ENCODE results near the gene AUTS2.

The AUTS2 gene

DNA sequence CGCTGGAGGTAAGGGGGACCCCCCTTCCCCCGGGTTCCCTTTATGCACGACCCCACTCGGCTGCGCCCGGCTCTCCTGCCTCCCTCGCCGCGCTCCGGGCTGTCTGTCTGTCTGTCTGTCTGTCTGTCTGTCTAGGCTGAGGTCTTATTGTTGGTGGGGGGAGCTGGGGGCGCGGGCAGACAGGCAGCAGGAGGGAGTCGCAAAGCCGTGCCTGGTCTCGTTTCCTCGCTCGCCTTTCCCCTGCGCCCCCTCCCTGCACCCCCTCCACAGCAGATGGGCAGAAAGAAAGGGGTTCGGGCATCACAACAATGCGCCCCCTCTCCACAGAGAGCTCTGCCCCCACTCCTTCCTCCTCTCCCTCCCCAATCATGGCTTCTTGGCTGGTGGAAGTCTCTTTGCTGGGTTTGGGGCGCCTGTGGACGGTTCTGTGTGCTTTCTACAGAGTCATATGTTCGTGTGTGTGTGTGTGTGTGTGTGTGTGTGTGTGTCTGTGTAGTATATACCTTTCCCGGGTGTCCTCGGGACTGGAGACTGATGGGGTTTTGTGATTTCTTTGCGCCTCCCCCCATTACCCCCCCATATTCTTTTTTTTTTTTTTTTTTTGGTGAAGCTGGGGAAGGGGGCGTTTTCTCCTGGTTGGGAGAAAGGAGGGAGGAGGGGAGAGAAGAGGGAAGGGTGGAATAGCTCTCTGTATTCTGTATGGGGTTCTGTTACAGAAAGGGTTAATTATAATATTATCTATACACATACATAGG lies 1.9 kb downstream of the AUTS2 start:
- no peak for DNase-seq (ENCODE audit: low spot score)

DNA sequence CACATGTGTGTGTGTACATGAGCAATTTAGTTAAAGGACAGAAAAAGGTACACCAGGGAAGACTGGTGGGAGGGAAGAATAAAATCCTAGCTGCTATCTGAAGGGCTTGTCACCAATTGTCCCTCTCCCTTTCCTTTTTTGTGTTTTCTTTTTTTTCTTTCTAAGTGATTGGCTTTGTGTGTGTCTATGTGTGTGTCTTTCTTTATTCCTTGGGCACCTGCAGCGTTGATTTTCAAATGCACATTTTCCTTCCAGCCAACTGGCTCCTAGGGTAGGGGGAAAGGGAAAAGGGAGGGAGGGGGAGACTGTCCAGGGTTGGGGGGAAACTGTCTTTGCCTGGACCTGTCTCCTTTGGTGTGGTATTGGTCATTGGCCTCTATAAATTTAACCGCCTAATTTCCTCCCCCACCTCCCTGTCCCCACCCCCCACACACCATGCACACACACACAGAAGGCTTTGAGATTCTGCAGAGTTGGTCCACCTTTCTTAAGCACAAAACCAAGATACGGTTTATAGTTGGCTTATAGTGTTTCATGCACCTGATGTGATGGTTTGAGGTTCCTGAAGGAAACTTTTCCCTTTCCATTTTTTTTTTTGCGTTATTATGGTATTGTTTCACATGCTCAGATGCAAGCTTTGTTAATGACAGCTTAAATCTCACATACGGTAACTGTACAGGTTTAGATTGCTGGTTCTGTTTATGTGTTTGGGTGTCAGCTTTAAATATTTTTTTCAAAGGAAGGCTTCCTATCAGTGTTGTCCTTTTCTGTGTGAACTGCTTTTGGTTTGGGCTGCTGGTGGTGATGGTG lies 2.6 kb downstream of the AUTS2 start:
- DNase-seq (ENCODE audit: low spot score): no peak

DNA sequence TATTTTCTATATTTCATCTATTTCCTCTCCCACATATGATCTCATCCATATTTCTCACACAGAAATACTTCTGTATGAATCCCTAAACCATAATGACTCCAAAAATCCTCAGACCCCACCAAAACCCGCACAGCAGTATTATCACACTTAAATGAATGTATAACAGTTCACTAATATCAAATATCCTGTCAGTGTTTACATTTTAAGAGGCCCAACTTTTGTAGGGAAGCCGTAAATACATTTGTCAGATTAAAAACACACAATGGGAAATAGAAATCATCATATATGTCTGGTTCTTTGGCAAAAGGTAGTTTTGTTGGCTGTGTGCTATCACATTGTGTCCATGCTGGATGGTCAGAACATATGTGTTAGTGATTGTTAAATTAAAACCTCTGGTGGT lies 4.2 kb downstream of the AUTS2 start:
- DNase-seq (ENCODE audit: low spot score): no peak

DNA sequence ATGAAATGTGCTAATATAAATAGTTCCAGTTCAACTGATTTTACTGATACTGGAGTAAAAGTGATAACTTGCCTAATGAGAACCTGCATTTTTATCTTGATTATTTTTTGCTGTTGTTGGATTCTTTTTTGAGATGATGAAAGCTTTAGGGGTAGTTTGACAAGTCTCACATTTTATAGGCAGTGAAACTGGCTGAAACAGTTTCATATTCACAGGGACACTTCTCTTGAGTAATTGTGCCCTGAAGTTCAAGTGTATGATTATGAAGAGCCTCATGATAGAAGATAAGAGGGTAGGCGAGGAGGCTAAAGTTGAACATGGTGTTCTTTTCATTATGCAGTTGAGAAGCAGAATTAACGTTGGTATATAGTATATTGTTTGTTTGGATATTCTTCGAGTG lies 5.1 kb downstream of the AUTS2 start:
- DNase-seq (ENCODE audit: low spot score): no peak

DNA sequence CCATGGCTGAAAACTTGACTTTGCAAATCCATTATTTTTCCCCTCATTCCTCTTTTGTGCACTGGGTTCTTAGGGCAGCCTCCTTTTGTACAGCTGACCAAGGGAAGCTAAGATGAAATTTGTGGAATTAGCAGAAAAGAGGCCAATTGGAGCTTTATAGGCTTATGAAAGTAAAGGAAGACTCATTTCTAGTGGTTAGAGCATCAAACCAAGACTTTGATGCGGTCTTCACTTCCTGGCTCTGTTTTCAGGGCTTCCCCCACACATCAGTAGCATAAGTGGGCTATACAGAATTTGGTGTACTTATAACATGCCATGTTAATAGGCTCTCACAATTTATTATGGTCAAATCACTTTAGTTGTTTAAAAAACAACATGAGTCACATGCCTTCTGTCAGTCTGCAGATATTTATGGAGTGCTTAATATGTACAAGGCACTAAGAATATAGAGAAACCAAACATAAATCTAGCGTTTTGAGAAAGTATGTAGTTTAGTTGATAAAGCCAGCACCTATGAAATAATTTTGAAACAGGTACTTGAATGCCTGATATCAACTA lies 5.7 kb downstream of the AUTS2 start:
- no peak for DNase-seq (ENCODE audit: low spot score)

DNA sequence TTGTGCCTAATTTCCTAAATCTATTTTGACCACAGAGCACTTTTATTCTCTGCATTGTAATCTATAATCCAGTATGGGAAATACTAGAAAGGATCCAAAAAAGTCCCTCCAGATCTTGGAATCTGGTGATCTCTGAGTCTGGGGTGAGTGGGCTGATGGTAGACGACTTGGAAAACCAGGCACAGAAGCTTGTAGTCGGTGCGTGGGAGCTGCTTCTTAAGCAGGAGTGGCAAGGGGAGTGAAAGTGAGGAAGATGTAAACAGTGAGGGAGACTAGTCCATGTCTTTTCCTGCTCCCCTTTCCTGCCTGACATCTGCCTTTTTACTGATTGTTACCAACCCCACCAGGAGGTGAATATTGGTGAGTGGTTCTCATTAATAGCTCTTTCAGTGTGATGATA lies 6.8 kb downstream of the AUTS2 start:
- no peak for DNase-seq (ENCODE audit: low spot score)

DNA sequence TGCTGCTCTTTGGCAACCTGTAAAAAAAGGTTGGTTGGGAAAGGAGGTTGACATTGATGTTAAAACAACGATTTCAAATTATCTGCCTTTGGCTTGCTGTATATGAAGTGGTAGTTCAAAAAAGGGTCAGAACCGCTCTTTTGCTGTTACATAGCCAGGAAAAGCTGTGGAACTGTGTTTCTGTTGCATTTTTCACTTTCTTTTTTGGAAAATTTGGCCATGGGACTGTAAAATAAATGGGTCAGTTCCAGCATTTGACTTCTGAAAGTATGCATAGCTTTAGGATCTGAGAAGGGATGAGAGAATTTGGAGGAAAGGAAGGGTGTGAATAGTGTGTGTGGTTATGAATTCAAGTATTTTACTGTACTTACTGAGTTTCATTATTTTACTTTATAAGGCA lies 7.3 kb downstream of the AUTS2 start:
- DNase-seq (ENCODE audit: low spot score): no peak

DNA sequence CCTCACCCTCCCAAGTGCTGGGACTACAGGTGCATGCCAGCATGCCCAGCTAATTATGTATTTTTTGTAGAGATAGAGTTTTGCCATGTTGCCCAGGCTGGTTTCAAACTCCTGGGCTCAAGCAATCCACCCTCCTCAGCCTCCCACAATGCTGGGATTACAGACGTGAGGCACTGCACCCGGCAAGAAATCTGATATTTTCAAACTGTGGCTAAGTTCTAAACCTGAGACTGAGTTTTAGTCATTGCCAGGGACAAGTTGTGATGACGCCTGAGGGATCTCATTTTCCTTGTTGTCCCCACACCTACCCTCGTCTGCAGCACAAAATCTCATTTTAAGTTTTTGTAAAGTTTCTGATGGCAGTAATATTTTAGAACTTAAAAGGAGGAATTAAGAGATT lies 9.8 kb downstream of the AUTS2 start:
- no peak for DNase-seq (ENCODE audit: low spot score)

DNA sequence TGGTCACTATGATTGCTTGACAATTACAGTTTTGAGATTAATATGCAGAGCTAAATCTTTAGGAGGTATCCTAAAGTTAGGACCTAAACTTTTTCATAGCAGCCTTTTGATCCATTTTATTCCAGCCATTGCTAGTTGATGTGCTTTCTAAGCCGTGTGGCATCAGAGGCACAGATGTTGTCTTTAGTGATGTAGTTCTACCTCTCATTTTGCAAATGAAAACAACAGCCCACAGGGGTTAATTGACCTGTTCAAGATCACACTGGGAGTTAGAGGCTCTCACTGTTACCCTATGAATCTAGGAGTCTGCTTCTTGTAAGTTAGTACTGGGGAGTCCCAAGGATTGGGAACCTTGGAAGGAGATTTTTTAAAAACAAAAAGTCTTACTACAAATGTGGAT lies 10.6 kb downstream of the AUTS2 start:
- DNase-seq (ENCODE audit: low spot score): no peak

DNA sequence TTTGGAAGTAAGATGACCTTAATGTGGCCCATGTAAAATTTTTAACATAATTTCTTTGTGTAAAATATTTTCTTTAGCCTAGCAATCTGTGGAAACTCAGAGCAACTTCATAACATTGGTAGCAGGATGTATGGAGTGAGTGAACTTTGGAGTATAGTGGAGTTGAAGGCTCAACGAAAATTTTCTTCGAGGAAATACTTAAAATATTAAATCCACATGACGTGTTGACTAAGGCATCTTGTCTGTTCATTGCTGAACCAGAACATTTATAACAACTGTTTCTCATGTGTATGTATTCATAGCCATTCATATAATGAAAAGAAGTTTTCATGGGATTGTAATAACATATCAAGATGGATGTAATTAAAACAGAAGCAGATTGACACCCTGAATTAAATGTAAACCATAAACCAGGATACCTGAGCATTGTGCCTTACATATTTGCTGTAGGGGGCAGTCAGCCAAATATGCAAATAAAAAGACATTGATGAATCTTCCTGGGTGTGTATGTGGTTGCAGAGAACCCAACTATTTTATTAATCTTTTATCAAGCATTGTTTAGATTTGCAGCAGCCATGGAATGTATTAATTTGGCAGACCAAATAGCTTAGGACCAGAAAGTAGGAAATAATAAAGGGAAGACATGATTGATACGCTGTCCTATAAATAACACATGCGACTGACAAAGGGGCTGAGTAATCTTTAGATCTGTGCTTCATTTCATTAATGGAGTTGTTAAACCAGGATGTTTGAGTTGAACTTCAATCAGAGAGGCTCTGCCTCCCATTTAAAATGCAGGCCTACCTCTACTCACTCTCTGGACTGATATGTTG lies 11.5 kb downstream of the AUTS2 start:
- DNase-seq (ENCODE audit: low spot score): no peak

DNA sequence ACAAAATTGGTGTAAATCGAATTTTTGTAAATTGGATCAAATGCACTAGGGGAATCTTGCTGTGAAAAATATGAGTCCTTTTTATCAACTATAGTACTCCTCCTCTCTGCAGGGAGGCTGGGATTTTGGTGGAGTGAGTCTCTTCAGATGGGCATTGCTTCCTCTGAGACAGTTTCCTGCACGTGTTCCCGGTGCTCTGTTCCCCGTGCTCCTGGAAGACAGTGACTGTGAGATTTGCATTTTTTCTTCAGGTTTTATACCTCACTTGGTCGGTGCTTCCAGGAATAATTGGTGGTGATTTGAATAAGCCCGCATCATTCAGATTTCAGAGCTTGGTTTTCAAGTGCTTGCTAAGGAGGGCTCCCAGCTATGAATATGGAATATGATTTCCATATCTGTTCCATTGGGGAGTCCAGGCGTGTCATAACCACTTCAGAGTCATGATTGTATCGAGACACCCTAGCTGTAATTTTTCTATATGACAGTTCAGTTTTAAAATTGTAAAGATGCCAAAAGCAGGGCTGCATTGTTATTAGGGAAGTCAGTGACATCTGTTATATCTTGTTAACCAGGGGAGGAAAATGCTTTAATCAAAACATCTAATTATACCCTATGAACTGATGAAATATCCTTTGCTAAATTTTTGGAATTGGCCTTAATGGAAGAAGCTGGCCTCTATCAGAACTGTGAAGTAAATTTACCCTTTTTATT lies 12.3 kb downstream of the AUTS2 start:
- DNase-seq (ENCODE audit: low spot score): no peak

DNA sequence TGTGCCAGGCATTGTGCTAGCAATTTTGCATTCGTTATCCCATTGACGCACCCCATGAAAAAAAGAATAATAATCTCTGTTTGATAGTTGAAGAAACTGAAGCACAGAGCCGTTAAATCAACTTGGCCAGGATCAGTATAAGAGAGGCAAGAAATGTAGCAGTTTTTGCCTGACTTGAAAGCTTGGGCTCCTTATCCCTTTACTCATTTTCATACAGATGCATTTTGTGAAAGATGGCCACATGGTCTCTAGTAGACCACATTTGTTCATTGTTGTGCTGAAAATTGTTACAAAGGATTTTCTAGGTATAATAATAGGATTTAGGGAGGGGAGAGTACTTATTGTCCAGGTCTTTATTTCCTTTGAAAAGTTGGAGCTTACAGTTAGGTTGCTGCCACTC lies 14.7 kb downstream of the AUTS2 start:
- no peak for DNase-seq (ENCODE audit: low spot score)

DNA sequence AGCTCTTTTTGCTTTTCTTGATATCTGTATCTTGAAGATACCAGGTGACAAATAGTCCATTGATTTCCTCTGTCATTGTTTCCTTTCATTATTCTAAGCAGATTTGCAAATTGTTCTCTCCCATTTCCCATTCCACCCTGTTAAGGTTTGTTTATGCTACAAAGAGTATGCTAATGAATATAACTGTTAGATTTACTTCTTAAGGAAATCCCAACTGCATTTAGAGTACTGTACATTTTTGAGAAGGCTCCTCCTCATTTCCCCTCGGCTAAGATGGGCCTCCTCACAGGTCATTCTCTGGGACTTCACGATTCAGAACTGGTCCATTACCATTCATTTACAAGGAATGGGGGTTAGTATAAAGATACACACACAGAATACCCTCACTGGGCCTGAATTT lies 15.6 kb downstream of the AUTS2 start:
- DNase-seq (ENCODE audit: low spot score): no peak

DNA sequence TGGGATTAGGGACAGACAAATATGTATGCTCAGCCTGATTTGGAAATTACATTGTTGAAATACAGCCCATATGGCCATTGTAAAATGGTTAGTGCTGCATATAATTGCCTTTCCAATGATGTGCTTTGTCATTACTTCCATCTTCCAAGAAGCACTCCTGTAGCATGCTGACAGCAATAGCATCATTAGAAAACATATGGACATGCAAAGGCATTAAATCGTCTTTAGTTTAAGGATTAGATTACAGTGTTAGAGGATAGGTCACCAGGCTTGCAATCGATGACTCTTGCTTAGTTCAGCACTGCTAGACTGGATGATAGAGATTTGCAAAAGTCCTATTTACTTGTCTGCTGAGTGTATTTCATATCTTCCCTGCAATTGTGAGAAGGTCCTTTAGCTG lies 17.4 kb downstream of the AUTS2 start:
- no peak for DNase-seq (ENCODE audit: low spot score)

DNA sequence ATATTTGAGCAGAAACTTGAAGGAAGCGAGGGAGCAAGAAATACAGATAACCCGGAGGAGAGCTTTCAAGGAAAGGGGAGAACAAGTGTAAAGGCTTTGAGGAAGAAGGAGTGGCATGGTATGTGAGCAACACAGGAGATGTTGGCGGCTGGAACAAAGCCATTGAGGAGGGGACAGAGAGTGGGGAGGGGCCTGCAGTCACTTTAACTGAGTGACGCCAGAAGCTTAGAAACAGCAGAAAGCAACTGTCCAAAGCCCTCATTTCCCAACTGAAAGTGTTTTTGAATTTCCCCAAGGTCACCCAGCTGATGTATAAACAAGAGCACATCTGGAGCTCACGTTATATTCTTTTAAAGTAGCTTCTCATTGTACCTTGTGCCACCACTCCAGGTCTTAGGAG lies 19.1 kb downstream of the AUTS2 start:
- no peak for DNase-seq (ENCODE audit: low spot score)

DNA sequence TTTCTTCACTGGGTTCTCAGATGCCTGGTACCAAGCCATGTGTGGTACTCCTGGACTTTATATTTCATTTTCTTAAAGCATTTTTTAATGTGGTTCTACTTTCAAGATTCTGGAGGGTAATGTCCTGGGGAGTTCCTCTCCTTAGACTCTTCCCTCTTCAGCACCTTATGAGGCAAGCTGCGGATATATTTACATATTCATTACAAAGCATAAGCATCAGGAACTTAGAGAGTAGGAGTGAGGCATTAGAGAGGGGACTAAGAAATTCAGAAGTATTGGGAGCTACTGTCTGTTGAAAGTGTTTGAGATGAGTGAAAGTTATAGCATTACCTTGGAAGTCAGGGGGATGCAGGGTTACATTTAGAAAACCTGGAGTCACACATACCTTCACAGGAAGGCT lies 20.8 kb downstream of the AUTS2 start:
- no peak for DNase-seq (ENCODE audit: low spot score)

DNA sequence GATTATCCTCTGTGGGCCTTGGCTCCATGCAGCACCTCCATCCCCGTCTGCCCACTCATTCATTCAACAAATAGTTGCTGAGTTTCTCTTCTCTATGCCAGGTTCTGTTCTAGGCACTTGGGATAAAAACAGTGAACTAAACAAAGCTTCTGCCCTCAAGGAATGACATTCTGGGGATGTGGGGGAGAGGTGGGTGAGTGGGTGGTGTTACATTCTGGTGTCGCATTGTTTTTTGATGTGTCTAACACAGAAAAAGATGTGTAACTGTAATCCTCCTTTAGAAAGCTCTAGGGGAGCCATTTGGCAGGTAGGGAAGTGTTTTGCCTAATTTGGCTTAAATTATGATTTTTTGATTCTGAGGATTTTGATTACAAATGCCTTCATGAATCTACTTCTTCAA lies 21.4 kb downstream of the AUTS2 start:
- DNase-seq (ENCODE audit: low spot score): no peak

DNA sequence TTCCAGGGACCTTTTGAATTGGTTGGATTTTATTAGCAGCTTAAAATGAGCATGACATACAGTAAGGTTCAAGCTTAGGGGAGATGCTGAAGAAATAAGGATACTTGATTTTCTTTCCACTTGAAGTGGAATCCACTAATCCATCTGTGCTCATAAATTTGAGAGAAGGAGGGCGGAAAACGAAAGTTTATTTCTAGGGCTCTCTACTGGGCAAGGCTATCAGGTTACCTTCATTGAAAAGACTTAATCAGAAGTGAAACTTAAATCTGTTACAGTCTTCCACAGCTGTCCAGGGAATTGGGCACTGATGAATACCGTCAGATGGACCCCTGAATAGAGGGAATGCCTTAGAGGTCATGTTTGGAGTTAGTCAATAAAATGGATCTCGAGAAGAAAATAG lies 21.8 kb downstream of the AUTS2 start:
- no peak for DNase-seq (ENCODE audit: low spot score)

DNA sequence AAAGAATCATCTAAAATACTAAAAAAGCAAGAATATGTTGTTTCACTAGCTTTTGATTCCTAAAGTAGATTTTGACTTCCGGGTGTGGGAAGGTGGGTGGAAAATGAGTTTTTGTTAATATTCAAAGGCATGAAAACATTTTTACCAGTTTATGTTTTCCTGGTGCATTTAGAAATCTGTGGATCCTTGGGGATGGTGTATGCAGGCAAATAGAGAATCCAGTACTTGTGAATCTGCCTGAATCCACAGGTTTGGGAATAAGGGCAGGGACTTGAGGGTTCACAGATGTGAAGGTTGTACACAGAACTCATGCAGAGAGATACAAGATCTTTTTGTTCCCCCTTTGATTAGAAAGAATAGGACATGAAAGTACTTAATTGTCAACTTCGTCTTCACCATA lies 22.4 kb downstream of the AUTS2 start:
- DNase-seq (ENCODE audit: low spot score): no peak

DNA sequence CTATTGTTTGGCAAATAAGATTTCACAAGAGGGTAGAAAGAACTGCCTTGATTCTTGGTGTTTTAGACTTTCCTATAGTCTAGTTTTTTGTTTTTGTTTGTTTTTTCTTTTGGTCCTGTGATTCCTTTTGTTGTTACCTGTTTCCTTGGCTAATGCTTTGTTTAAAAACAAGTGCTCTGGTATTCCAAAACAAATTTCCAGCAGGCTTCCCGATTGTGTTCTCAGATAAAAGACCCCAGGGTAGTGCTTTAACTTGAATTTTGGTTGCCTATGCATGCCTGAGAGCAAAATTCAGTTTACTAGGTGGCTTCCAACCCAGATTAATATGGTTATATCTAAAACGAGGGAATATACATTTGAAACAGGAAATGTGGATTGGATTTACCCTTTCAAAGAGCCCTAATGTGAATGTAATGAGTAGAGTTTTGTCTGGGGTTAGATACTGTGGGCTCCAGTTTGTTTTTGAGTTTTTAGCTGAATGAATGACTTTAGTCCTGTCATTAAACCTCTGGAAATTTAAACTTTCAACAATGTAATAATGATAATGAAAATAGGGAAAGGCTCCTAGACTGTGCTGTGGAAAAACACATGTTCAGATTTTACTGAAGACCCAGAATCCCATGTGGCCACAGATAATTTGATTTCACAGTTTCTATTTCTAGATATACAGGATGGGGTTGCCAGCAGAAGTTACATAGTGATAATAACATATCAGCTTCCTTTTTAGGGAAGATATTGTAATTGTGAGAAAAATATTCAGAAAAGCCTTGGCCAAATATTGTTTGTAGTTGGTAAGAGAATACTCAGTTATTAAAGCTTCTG lies 23.9 kb downstream of the AUTS2 start:
- DNase-seq (ENCODE audit: low spot score): no peak

DNA sequence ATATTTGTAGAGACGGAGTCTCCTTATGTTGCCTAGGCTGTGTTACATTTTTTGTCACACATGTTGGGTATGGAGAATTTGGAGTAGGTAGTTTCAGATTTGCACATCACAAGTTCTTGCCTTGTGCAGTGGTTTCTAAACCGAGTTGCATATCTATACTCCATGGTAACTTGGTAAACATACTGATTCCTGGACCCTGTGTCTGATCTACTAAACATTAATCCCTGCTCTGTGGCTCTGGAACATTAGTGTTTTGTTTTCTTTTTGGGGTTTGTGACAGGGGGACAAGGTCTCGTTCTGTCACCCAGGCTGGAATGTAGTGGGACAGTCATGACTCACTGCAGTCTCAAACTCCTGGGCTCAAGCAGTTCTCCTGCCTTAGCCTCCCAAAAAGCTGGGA lies 24.7 kb downstream of the AUTS2 start:
- DNase-seq (ENCODE audit: low spot score): no peak

All from COLO829 (cell line).